GM12878 (cell line): ENCODE measurements around the gene MYOD1. TPM values are rescaled to one million over a fixed set of nuclear protein-coding genes. Genes with fewer than 3 reads are reported as not detected.

Experiments
- ASH2L ChIP-seq: fragments of 300-600, 200-600 bp; sonication (generic); IDR thresholded peaks from 2 replicates; pipeline ENCODE4 v1.6.1; 2017; ENCODE audit warnings: low read depth, mild to moderate bottlenecking, borderline replicate concordance
- BCL3 ChIP-seq: IDR thresholded peaks from 2 replicates; pipeline ENCODE4 v1.6.1; 2011; ENCODE audit warnings: borderline replicate concordance, low read depth, mild to moderate bottlenecking, moderate library complexity, low read length; ENCODE audit not compliant: insufficient read depth, poor library complexity, severe bottlenecking
- BCLAF1 ChIP-seq: fragments of 450-650 bp; IDR thresholded peaks from 2 replicates; pipeline ENCODE4 v1.6.1; 2017; ENCODE audit warnings: antibody characterized with exemption, mild to moderate bottlenecking, moderate library complexity
- FOXK2 ChIP-seq: fragments of 450-650 bp; IDR thresholded peaks from 2 replicates; pipeline ENCODE4 v1.6.1; 2017; ENCODE audit warnings: mild to moderate bottlenecking, moderate library complexity
- HDAC2 ChIP-seq: fragments of 200-600 bp; sonication (generic); IDR thresholded peaks from 2 replicates; pipeline ENCODE4 v1.6.1; 2017
- PRDM15 ChIP-seq: fragments of 450-650 bp; formaldehyde crosslinking; IDR thresholded peaks from 2 replicates; pipeline ENCODE4 v1.4.0; 2020; ENCODE audit warnings: mild to moderate bottlenecking, moderate library complexity
- SUPT20H ChIP-seq: IDR thresholded peaks from 2 replicates; pipeline ENCODE4 v1.6.1; 2011; ENCODE audit warnings: low read depth, mild to moderate bottlenecking, low read length, moderate library complexity, borderline replicate concordance; ENCODE audit not compliant: control insufficient read depth
- YBX1 ChIP-seq: fragments of 450-650 bp; IDR thresholded peaks from 2 replicates; pipeline ENCODE4 v1.6.1; 2016; ENCODE audit warnings: antibody characterized with exemption
- ZNF24 ChIP-seq: fragments of 450-650 bp; IDR thresholded peaks from 2 replicates; pipeline ENCODE4 v1.6.1; 2017; ENCODE audit warnings: antibody characterized with exemption, mild to moderate bottlenecking
- ZNF622 ChIP-seq: fragments of 450-650 bp; IDR thresholded peaks from 2 replicates; pipeline ENCODE4 v1.6.1; 2017; ENCODE audit warnings: mild to moderate bottlenecking, inconsistent platforms
- polyA plus RNA-seq, 11 experiments: library from polyadenylated mRNA; depleted of rRNA in 4 of 11; unstranded in 6 of 11; stranded (reverse) in 5 of 11; fragments of >200 nt; fragmentation: Nextera tagmentation in 4 of 11; fragmentation: Illumina TruSeq in 1 of 11; extraction: Ambion mirVana in 4 of 11; extraction: Trizol in 1 of 11; gene quantifications; 1 replicate in 1 of 11; 2 replicates in 10 of 11; pipeline versions ENCODE4 v1.2.1 to v1.2.3, GENCODE V29; 2011 to 2016; ENCODE audit warnings: inconsistent platforms in 2 of 11, missing spikeins in 2 of 11, low read depth in 1 of 11
- total RNA-seq, 4 experiments: library from RNA; depleted of rRNA in 3 of 4; stranded (reverse); fragments of >200 nt in 3 of 4; fragmentation: Illumina TruSeq in 1 of 4; extraction: Trizol in 1 of 4; gene quantifications; 2 replicates each; pipeline versions ENCODE4 v1.2.1 to v1.2.3, GENCODE V29; 2013 to 2021
- TF ChIP-seq, protein P1 (sequence below): IDR thresholded peaks from 2 replicates; pipeline ENCODE4 v1.6.1; 2011; ENCODE audit warnings: low read depth, low read length, improper control_type of control experiment, borderline replicate concordance
- TF ChIP-seq, protein P2 (sequence below): IDR thresholded peaks from 2 replicates; pipeline ENCODE4 v1.6.1; 2012; ENCODE audit warnings: mild to moderate bottlenecking, low read depth, low read length

Gene MYOD1
- total and polyA plus RNA-seq, 10 of the 15 experiments (the other 5 are each of a cell fraction or from before 2014, with no cell fraction given): not detected

- TF ChIP-seq PRDM15 (CRISPR knock-in tag): no peak
- TF ChIP-seq BCL3: no peak
- no peak for TF ChIP-seq ZNF622
- TF ChIP-seq, protein P1, sequence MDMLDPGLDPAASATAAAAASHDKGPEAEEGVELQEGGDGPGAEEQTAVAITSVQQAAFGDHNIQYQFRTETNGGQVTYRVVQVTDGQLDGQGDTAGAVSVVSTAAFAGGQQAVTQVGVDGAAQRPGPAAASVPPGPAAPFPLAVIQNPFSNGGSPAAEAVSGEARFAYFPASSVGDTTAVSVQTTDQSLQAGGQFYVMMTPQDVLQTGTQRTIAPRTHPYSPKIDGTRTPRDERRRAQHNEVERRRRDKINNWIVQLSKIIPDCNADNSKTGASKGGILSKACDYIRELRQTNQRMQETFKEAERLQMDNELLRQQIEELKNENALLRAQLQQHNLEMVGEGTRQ: no peak
- no peak for TF ChIP-seq ZNF24
- TF ChIP-seq, protein P2, sequence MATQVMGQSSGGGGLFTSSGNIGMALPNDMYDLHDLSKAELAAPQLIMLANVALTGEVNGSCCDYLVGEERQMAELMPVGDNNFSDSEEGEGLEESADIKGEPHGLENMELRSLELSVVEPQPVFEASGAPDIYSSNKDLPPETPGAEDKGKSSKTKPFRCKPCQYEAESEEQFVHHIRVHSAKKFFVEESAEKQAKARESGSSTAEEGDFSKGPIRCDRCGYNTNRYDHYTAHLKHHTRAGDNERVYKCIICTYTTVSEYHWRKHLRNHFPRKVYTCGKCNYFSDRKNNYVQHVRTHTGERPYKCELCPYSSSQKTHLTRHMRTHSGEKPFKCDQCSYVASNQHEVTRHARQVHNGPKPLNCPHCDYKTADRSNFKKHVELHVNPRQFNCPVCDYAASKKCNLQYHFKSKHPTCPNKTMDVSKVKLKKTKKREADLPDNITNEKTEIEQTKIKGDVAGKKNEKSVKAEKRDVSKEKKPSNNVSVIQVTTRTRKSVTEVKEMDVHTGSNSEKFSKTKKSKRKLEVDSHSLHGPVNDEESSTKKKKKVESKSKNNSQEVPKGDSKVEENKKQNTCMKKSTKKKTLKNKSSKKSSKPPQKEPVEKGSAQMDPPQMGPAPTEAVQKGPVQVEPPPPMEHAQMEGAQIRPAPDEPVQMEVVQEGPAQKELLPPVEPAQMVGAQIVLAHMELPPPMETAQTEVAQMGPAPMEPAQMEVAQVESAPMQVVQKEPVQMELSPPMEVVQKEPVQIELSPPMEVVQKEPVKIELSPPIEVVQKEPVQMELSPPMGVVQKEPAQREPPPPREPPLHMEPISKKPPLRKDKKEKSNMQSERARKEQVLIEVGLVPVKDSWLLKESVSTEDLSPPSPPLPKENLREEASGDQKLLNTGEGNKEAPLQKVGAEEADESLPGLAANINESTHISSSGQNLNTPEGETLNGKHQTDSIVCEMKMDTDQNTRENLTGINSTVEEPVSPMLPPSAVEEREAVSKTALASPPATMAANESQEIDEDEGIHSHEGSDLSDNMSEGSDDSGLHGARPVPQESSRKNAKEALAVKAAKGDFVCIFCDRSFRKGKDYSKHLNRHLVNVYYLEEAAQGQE: no peak
- no peak for TF ChIP-seq HDAC2
- no peak for TF ChIP-seq ASH2L
- no peak for TF ChIP-seq BCLAF1
- TF ChIP-seq FOXK2: no peak
- TF ChIP-seq SUPT20H: no peak
- no peak for TF ChIP-seq YBX1
Measured at GRCh38 chr11:17695454-17696441, 23.6 kb upstream of the MYOD1 start (continued).
